Gastroesophageal sphincter (tissue), 4 donors: ENCODE measurements around the gene AHSP. TPM values are rescaled to one million over a fixed set of nuclear protein-coding genes. Genes with fewer than 3 reads are reported as not detected.

ENCODE experiments used
- ATAC-seq: fragments of 150-250 bp; one replicate; pipeline ENCODE4 v1.9.1; 2016; ENCODE audit warnings: mild to moderate bottlenecking, moderate library complexity
- H3K27ac ChIP-seq, 4 donors: fragments of 200-600 bp; sonication (generic) in 3 of 4; 1 replicate in 3 of 4; 2 replicates in 1 of 4; pipeline ENCODE4 v1.5.1; 2016 to 2019
- H3K27me3 ChIP-seq: fragments of 200-600 bp; sonication (generic); one replicate; pipeline ENCODE4 v1.5.1; 2019
- H3K36me3 ChIP-seq, 2 donors: fragments of 200-600 bp; sonication (generic); one replicate each; pipeline ENCODE4 v1.5.1; 2019; ENCODE audit warnings: control low read depth in 1 of 2
- H3K4me1 ChIP-seq, 3 donors: fragments of 200-600 bp; sonication (generic); 1 replicate in 2 of 3; 2 replicates in 1 of 3; pipeline ENCODE4 v1.5.1; 2016 to 2019; ENCODE audit warnings: control low read depth in 2 of 3
- H3K4me3 ChIP-seq, 2 donors: fragments of 200-600 bp; sonication (generic); one replicate each; pipeline ENCODE4 v1.5.1; 2019; ENCODE audit warnings: mild to moderate bottlenecking in 1 of 2, moderate library complexity in 1 of 2
- H3K9me3 ChIP-seq, 3 donors: fragments of 200-600 bp; sonication (generic); one replicate each; pipeline ENCODE4 v1.5.1; 2017 to 2019; ENCODE audit warnings: control low read depth in 2 of 3
- EP300 ChIP-seq: sonication (generic); formaldehyde crosslinking; IDR thresholded peaks from one replicate; pipeline ENCODE4 v1.6.1; 2017; ENCODE audit warnings: antibody characterized with exemption, mild to moderate bottlenecking
- POLR2A ChIP-seq, 2 donors: fragments of 450-650 bp; IDR thresholded peaks; one replicate each; pipeline ENCODE4 v1.6.1; 2017; ENCODE audit warnings: antibody characterized with exemption in 2 of 2, mild to moderate bottlenecking in 2 of 2, moderate library complexity in 1 of 2
- POLR2AphosphoS5 ChIP-seq: sonication (generic); formaldehyde crosslinking; IDR thresholded peaks from one replicate; pipeline ENCODE4 v1.6.1; 2017; ENCODE audit warnings: antibody characterized with exemption
- WGBS, 2 donors: methylation state at CpG; one replicate each; pipeline ENCODE4 v1.1.5; 2018; ENCODE audit warnings: low coverage in 1 of 2; 5-methylcytosine and 5-hydroxymethylcytosine counted together
- total RNA-seq, 4 donors: library from RNA; depleted of rRNA; stranded (reverse); fragments of >200 nt; gene quantifications; one replicate each; pipeline ENCODE4 v1.1.0, GENCODE V29; 2016
- TF ChIP-seq, protein P1 (sequence below), 4 experiments: fragments of 200-600 bp in 2 of 4; fragments of 450-650 bp in 2 of 4; sonication (generic) in 1 of 4; IDR thresholded peaks; one replicate each; pipeline ENCODE4 v1.5.1; 2017 to 2019; ENCODE audit warnings: antibody characterized with exemption in 4 of 4, mild to moderate bottlenecking in 2 of 4, moderate library complexity in 2 of 4

The AHSP gene
- total RNA-seq, 4 donors from 2014 or later, result not detected

DNA sequence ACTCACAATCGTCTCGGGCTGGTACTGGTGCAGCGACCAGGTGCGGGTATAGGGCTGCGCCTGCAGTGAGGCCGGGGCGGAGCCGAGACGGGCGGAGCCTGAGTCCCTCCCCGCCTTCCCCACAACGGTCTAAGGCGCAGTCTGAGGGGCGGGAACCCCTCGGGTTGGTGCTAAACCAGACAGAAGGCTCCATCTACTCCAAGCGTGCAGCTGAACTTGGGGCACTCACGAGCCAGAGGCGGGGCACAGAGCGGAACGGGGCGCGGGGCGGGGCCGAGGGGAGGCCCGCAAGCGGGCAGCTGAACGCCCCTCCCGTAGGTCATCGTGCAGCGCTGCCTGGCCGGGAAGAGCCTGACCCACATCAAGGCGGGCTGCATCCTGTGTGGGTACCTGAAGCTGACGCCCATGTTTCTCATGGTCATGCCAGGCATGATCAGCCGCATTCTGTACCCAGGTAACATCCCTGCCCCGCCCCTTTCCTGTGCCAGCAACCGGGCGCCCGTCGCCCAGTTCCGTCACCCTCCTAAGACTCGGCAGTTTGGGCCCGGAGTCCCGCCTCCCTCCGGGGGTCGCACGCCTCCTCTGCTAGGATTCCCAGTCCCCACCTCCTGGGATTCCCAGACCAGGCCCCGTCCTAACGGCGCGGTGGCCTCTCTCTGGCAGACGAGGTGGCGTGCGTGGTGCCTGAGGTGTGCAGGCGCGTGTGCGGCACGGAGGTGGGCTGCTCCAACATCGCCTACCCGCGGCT lies 39.8 kb upstream of the AHSP start:
- peaks cover 44% of the 10 kb centered on the region for H3K27me3 ChIP-seq
- WGBS, 2 donors, result 0% methylated on average over 6 of the region's 60 CpGs; no CpG with 5 or more reads in 1 of the 2 donors
- H3K27ac ChIP-seq, result peak overlapping the region in 1 of 4 donors; percentile 5
- H3K4me3 ChIP-seq, result peak overlapping the region; percentile 28 to 58
- ATAC-seq, result peak; percentile 68
- peaks cover 0 to 25% (median 19%) of the 10 kb centered on the region in 3 donors for H3K4me1 ChIP-seq
- no peaks in the 10 kb centered on the region for H3K9me3 ChIP-seq
- H3K36me3 ChIP-seq, result peaks cover 0 to 33% of the 10 kb centered on the region in 2 donors
- TF ChIP-seq POLR2AphosphoS5 (no peak), POLR2A (IDR thresholded peaks at IDR 0.05) (no peak), EP300 (no peak)
- TF ChIP-seq, protein P1, sequence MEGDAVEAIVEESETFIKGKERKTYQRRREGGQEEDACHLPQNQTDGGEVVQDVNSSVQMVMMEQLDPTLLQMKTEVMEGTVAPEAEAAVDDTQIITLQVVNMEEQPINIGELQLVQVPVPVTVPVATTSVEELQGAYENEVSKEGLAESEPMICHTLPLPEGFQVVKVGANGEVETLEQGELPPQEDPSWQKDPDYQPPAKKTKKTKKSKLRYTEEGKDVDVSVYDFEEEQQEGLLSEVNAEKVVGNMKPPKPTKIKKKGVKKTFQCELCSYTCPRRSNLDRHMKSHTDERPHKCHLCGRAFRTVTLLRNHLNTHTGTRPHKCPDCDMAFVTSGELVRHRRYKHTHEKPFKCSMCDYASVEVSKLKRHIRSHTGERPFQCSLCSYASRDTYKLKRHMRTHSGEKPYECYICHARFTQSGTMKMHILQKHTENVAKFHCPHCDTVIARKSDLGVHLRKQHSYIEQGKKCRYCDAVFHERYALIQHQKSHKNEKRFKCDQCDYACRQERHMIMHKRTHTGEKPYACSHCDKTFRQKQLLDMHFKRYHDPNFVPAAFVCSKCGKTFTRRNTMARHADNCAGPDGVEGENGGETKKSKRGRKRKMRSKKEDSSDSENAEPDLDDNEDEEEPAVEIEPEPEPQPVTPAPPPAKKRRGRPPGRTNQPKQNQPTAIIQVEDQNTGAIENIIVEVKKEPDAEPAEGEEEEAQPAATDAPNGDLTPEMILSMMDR (IDR thresholded peaks at IDR 0.05), result no peak

DNA sequence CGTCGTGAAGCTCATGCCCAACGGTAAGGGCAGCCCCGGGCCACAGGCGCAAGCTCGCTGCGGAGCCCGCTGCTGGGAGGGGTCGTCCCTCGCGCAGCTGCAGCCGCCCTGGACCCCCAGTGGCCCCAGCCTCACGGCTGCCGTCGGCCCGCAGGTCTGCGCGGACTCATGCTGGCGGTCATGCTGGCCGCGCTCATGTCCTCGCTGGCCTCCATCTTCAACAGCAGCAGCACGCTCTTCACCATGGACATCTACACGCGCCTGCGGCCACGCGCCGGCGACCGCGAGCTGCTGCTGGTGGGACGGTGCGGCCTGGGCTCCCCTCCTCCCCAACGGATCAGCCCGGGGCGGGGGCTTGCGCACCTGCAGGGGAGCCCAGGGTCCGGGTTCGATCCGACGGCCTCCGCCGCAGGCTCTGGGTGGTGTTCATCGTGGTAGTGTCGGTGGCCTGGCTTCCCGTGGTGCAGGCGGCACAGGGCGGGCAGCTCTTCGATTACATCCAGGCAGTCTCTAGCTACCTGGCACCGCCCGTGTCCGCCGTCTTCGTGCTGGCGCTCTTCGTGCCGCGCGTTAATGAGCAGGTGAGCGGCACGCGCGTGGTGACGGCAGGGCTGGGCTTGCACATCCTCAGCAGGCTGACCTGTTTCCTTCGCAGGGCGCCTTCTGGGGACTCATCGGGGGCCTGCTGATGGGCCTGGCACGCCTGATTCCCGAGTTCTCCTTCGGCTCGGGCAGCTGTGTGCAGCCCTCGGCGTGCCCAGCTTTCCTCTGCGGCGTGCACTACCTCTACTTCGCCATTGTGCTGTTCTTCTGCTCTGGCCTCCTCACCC lies 39.0 kb upstream of the AHSP start:
- H3K4me3 ChIP-seq, result peak overlapping the region in 1 of 2 donors; percentile 58
- H3K9me3 ChIP-seq, result no peaks in the 10 kb centered on the region
- no CpG with 5 or more reads among the region's 77 CpGs for WGBS, 2 donors
- TF ChIP-seq POLR2A (IDR thresholded peaks at IDR 0.05), result no peak
- TF ChIP-seq POLR2AphosphoS5, result no peak
- no peak for TF ChIP-seq EP300
- TF ChIP-seq, protein P1 (IDR thresholded peaks at IDR 0.05), result peak in 2 of 4 experiments; percentile 11 to 17
- peaks cover 0 to 41% of the 10 kb centered on the region in 2 donors for H3K36me3 ChIP-seq
- ATAC-seq, result no peak
- H3K27ac ChIP-seq, result peak overlapping the region in 1 of 4 donors; percentile 3
- H3K4me1 ChIP-seq, result peaks cover 0 to 25% (median 19%) of the 10 kb centered on the region in 3 donors
- H3K27me3 ChIP-seq, result peaks cover 44% of the 10 kb centered on the region

DNA sequence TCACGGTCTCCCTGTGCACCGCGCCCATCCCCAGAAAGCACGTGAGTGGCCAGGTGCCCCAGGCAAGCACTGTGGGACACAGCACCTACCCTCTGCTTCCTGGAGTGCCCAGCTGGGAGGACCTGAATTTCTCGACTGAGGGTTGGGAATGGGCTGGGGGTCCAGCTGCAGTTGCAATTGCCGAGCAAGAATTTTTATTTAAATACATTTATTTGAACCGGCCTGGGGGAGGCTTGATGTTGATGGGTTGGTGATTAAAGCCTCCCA lies 38.5 kb upstream of the AHSP start:
- no peaks in the 10 kb centered on the region for H3K9me3 ChIP-seq
- H3K4me3 ChIP-seq, result no peak overlapping the region
- no peak overlapping the region for H3K27ac ChIP-seq
- 67% methylated on average over 1 of the region's 7 CpGs; no CpG with 5 or more reads in 1 of the 2 donors for WGBS, 2 donors
- H3K27me3 ChIP-seq, result peaks cover 44% of the 10 kb centered on the region
- TF ChIP-seq POLR2AphosphoS5 (no peak), POLR2A (IDR thresholded peaks at IDR 0.05) (no peak), EP300 (no peak)
- TF ChIP-seq, protein P1 (IDR thresholded peaks at IDR 0.05), result no peak
- H3K4me1 ChIP-seq, result peaks cover 0 to 25% (median 19%) of the 10 kb centered on the region in 3 donors
- H3K36me3 ChIP-seq, result peaks cover 0 to 46% of the 10 kb centered on the region in 2 donors
- no peak for ATAC-seq

DNA sequence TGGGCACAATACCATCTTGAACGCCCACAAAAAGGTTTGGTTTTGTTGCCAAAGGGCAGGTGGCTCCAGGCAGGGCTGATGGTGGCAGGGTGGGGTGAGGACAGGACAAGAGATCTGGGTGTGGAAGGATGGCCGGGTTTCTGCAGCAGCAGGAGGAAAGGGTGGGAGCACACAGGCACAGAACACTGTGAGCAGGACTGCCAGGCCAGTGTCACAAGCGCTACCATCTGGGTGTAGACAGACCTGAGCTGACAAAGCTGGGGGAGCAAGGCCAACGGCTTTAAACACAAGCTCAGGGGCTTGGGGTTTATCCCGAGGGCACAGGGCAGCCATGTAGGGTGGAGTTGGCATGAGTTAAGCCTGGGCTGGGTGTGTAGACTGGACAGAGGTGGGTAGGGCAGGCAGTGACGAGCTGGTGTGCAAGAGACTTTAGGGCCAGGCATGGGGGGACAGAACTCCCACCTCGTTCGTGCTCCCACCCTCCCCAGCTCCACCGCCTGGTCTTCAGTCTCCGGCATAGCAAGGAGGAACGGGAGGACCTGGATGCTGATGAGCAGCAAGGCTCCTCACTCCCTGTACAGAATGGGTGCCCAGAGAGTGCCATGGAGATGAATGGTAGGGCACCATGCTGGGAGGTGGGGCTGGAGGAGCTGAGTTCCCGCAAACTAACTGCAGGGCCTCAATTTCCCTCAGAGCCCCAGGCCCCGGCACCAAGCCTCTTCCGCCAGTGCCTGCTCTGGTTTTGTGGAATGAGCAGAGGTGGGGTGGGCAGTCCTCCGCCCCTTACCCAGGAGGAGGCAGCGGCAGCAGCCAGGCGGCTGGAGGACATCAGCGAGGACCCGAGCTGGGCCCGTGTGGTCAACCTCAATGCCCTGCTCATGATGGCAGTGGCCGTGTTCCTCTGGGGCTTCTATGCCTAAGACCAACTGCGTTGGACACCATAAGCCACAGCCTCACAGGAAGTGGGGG lies 37.8 kb upstream of the AHSP start:
- Histone ChIP-seq H3K36me3 (peaks cover 0 to 53% of the 10 kb centered on the region in 2 donors), H3K9me3 (no peaks in the 10 kb centered on the region), H3K27me3 (peaks cover 40% of the 10 kb centered on the region), H3K4me1 (peaks cover 0 to 25% (median 19%) of the 10 kb centered on the region in 3 donors), H3K4me3 (no peak overlapping the region), H3K27ac (no peak overlapping the region)
- TF ChIP-seq, protein P1 (IDR thresholded peaks at IDR 0.05), result no peak
- TF ChIP-seq POLR2AphosphoS5 (no peak), POLR2A (IDR thresholded peaks at IDR 0.05) (peak in 1 of 2 donors; percentile 7), EP300 (no peak)
- ATAC-seq, result no peak
- 77 to 80% methylated on average over 2 to 5 of the region's 22 CpGs for WGBS, 2 donors
